Neural progenitor cell (in vitro differentiated cells): ENCODE data around the gene CCNY. TPM values are rescaled to one million over a fixed set of nuclear protein-coding genes. Genes with fewer than 3 reads are reported as not detected.

ENCODE experiments used
- DNase-seq: peaks from one replicate; pipeline ENCODE4 v3.0.0-alpha.2; 2016; ENCODE audit warnings: low spot score
- H2AFZ ChIP-seq: fragments of 200-600 bp; sonication (generic); replicated peaks from 2 replicates; pipeline ENCODE4 v1.6.1; 2016; ENCODE audit warnings: antibody characterized with exemption
- H3F3A ChIP-seq: fragments of 200-600 bp; sonication (generic); 2 replicates; pipeline ENCODE4 v1.6.1; 2016; ENCODE audit warnings: antibody characterized with exemption, low read depth
- H3K27ac ChIP-seq: fragments of 200-600 bp; sonication (generic); 2 replicates; pipeline ENCODE4 v1.5.1; 2016; ENCODE audit warnings: mild to moderate bottlenecking
- H3K27me3 ChIP-seq: fragments of 200-600 bp; sonication (generic); 2 replicates; pipeline ENCODE4 v1.6.1; 2016; ENCODE audit warnings: mild to moderate bottlenecking, moderate library complexity
- H3K36me3 ChIP-seq: fragments of 200-600 bp; sonication (generic); 2 replicates; pipeline ENCODE4 v1.5.1; 2016
- H3K4me1 ChIP-seq: fragments of 200-600 bp; sonication (generic); 2 replicates; pipeline ENCODE4 v1.6.1; 2016; ENCODE audit warnings: mixed run types
- H3K4me2 ChIP-seq: fragments of 200-600 bp; sonication (generic); 2 replicates; pipeline ENCODE4 v1.6.1; 2016
- H3K4me3 ChIP-seq: fragments of 200-600 bp; sonication (generic); 2 replicates; pipeline ENCODE4 v1.5.1; 2016
- H3K79me2 ChIP-seq: fragments of 200-600 bp; sonication (generic); 2 replicates; pipeline ENCODE4 v1.6.1; 2016; ENCODE audit warnings: low read depth
- H3K9ac ChIP-seq: fragments of 200-600 bp; sonication (generic); 2 replicates; pipeline ENCODE4 v1.6.1; 2016
- H3K9me3 ChIP-seq: fragments of 200-600 bp; sonication (generic); 2 replicates; pipeline ENCODE4 v1.5.1; 2016; ENCODE audit warnings: low read depth
- H4K20me1 ChIP-seq: fragments of 200-600 bp; sonication (generic); 2 replicates; pipeline ENCODE4 v1.6.1; 2016; ENCODE audit warnings: low read depth
- H3K27ac Mint-ChIP-seq: 3 replicates; pipeline ENCODE4 v1.8.0; 2021; ENCODE audit warnings: mixed read lengths
- H3K27me3 Mint-ChIP-seq: 2 replicates; pipeline ENCODE4 v1.8.0; 2022; ENCODE audit warnings: low read depth, mild to moderate bottlenecking, inconsistent platforms, moderate library complexity, mixed read lengths; ENCODE audit not compliant: insufficient read depth
- H3K36me3 Mint-ChIP-seq: 3 replicates; pipeline ENCODE4 v1.8.0; 2021; ENCODE audit warnings: mixed read lengths
- H3K4me1 Mint-ChIP-seq: 3 replicates; pipeline ENCODE4 v1.8.0; 2021; ENCODE audit warnings: mixed read lengths
- H3K4me3 Mint-ChIP-seq: 3 replicates; pipeline ENCODE4 v1.8.0; 2021; ENCODE audit warnings: mild to moderate bottlenecking, moderate library complexity, mixed read lengths
- H3K9me3 Mint-ChIP-seq: 3 replicates; pipeline ENCODE4 v1.8.0; 2020; ENCODE audit warnings: mixed read lengths
- CTCF ChIP-seq: fragments of 200-600 bp; sonication (generic); IDR thresholded peaks from 2 replicates; pipeline ENCODE4 v1.5.1; 2017; ENCODE audit warnings: antibody characterized with exemption, mild to moderate bottlenecking
- EZH2 ChIP-seq: fragments of 200-600 bp; sonication (generic); IDR thresholded peaks from 2 replicates; pipeline ENCODE4 v1.6.1; 2017; ENCODE audit warnings: antibody characterized with exemption, mild to moderate bottlenecking, moderate library complexity
- EZH2phosphoT487 ChIP-seq: fragments of 200-600 bp; sonication (generic); IDR thresholded peaks from 2 replicates; pipeline ENCODE4 v1.6.1; 2017; ENCODE audit warnings: antibody characterized with exemption
- total RNA-seq: library from RNA; depleted of rRNA; stranded (reverse); fragments of >200 nt; gene quantifications from 2 replicates; pipeline ENCODE4 v1.2.3, GENCODE V29; 2015; ENCODE audit warnings: low replicate concordance

The CCNY gene
- total RNA-seq, 1 donor from 2014 or later: 46.7 TPM

- H3K4me2 ChIP-seq: peak overlapping the region; percentile 12
- DNase-seq: no peak
- H3K4me1 ChIP-seq: peaks cover 34% of the 10 kb centered on the region
- H4K20me1 ChIP-seq: peaks cover 46% of the 10 kb centered on the region
- TF ChIP-seq EZH2 (no peak), EZH2phosphoT487 (no peak), CTCF (no peak)
- Mint-ChIP-seq H3K27ac (peak overlapping the region; percentile 12), H3K27me3 (no peaks in the 10 kb centered on the region), H3K9me3 (peaks cover 11% of the 10 kb centered on the region), H3K36me3 (peaks cover 11% of the 10 kb centered on the region), H3K4me3 (no peak overlapping the region), H3K4me1 (peaks cover 24% of the 10 kb centered on the region)
- H3K9me3 ChIP-seq: no peaks in the 10 kb centered on the region
- H3K79me2 ChIP-seq: peaks cover 100% of the 10 kb centered on the region
- no peaks in the 10 kb centered on the region for H3F3A ChIP-seq
- no peaks in the 10 kb centered on the region for H3K36me3 ChIP-seq
- no peaks in the 10 kb centered on the region for H3K27me3 ChIP-seq
- no peak overlapping the region for H2AFZ ChIP-seq
- no peak overlapping the region for H3K4me3 ChIP-seq
- H3K9ac ChIP-seq: no peak overlapping the region
- H3K27ac ChIP-seq: no peak overlapping the region
Observed at GRCh38 chr10:35378541-35379210, 42.4 kb downstream of the CCNY start.

GRCh38 chr10:35379226-35380137, 43.2 kb downstream of the CCNY start:
- no peak overlapping the region for H3K27ac ChIP-seq
- peaks cover 34% of the 10 kb centered on the region for H3K4me1 ChIP-seq
- Mint-ChIP-seq H3K27me3 (no peaks in the 10 kb centered on the region), H3K36me3 (peaks cover 11% of the 10 kb centered on the region), H3K4me3 (no peak overlapping the region), H3K9me3 (peaks cover 9% of the 10 kb centered on the region), H3K27ac (peak overlapping the region; percentile 44), H3K4me1 (peaks cover 24% of the 10 kb centered on the region)
- TF ChIP-seq EZH2 (no peak), CTCF (peak; percentile 23)
- H3K27me3 ChIP-seq: no peaks in the 10 kb centered on the region
- peak overlapping the region; percentile 12 for H3K4me2 ChIP-seq
- H3K4me3 ChIP-seq: no peak overlapping the region
- no peaks in the 10 kb centered on the region for H3K9me3 ChIP-seq
- H3K9ac ChIP-seq: no peak overlapping the region
- H2AFZ ChIP-seq: no peak overlapping the region
- no peak for DNase-seq
- no peaks in the 10 kb centered on the region for H3F3A ChIP-seq
- H3K36me3 ChIP-seq: no peaks in the 10 kb centered on the region
- H3K79me2 ChIP-seq: peaks cover 99% of the 10 kb centered on the region
- peaks cover 46% of the 10 kb centered on the region for H4K20me1 ChIP-seq

DNA sequence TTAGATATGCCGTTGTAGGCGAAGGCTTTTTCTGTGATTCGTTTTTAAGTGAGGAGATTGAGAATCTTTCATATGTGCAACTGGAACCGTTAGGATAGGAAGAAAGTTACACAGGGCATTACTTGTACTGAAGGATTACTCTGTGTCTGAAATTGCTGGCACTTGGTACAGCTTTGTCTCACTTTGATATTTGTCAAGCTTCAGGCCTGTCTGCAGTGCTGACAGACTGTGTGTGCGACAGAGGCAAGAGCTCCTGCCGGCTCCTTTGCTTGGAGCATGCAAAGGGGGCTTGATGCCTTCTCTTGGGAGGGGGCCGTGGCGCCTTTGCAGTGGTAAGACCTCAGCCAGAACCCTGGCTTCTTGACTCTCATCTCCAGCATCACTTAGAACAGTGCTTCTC, 45.8 kb downstream of the CCNY start:
- no peak for TF ChIP-seq EZH2
- no peak for TF ChIP-seq EZH2phosphoT487
- TF ChIP-seq CTCF: no peak
- no peaks in the 10 kb centered on the region for H3K27me3 ChIP-seq
- peaks cover 50% of the 10 kb centered on the region for H3K4me1 ChIP-seq
- H3K4me2 ChIP-seq: no peak overlapping the region
- no peak for DNase-seq
- no peak overlapping the region for H3K4me3 Mint-ChIP-seq
- H3K36me3 Mint-ChIP-seq: peaks cover 9% of the 10 kb centered on the region
- peaks cover 31% of the 10 kb centered on the region for H3K4me1 Mint-ChIP-seq
- H3K9me3 ChIP-seq: no peaks in the 10 kb centered on the region
- H3K27ac Mint-ChIP-seq: no peak overlapping the region
- no peaks in the 10 kb centered on the region for H3F3A ChIP-seq
- H3K4me3 ChIP-seq: no peak overlapping the region
- no peak overlapping the region for H2AFZ ChIP-seq
- H3K36me3 ChIP-seq: no peaks in the 10 kb centered on the region
- peaks cover 99% of the 10 kb centered on the region for H3K79me2 ChIP-seq
- no peaks in the 10 kb centered on the region for H3K27me3 Mint-ChIP-seq
- H4K20me1 ChIP-seq: peaks cover 51% of the 10 kb centered on the region
- H3K27ac ChIP-seq: no peak overlapping the region
- H3K9ac ChIP-seq: no peak overlapping the region
- peaks cover 4% of the 10 kb centered on the region for H3K9me3 Mint-ChIP-seq
